ENCODE results near the gene ADCY2. TPM values are rescaled to one million over a fixed set of nuclear protein-coding genes. Genes with fewer than 3 reads are reported as not detected.

Gene ADCY2
- total RNA-seq, 2 experiments from 2014 or later, result not detected

GRCh38 chr5:7467179-7467578 is 71.2 kb downstream of the ADCY2 start:
- Mint-ChIP-seq H3K27me3 (ENCODE audit: low read depth) (no peaks in the 10 kb centered on the region), H3K27ac (no peak overlapping the region), H3K36me3 (ENCODE audit: low read depth) (no peaks in the 10 kb centered on the region), H3K9me3 (peaks cover 10% of the 10 kb centered on the region), H3K4me3 (no peak overlapping the region), H3K4me1 (ENCODE audit: low read depth) (no peaks in the 10 kb centered on the region)
- intact Hi-C loops (cut with micrococcal nuclease), result no loop called here
- CTCF ChIA-PET, result no interaction called here
- DNase-seq, result no peak

GRCh38 chr5:7468742-7469141 is 72.8 kb downstream of the ADCY2 start:
- intact Hi-C loops (cut with micrococcal nuclease), result no loop called here
- H3K27ac Mint-ChIP-seq, result no peak overlapping the region
- no peaks in the 10 kb centered on the region for H3K36me3 Mint-ChIP-seq (ENCODE audit: low read depth)
- peaks cover 11% of the 10 kb centered on the region for H3K9me3 Mint-ChIP-seq
- CTCF ChIA-PET, result no interaction called here
- H3K4me3 Mint-ChIP-seq, result no peak overlapping the region
- no peak for DNase-seq
- H3K4me1 Mint-ChIP-seq (ENCODE audit: low read depth), result no peaks in the 10 kb centered on the region
- H3K27me3 Mint-ChIP-seq (ENCODE audit: low read depth), result no peaks in the 10 kb centered on the region

GRCh38 chr5:7471710-7472109 is 75.8 kb downstream of the ADCY2 start:
- intact Hi-C loops (cut with micrococcal nuclease), result no loop called here
- Mint-ChIP-seq H3K9me3 (peaks cover 8% of the 10 kb centered on the region), H3K36me3 (ENCODE audit: low read depth) (no peaks in the 10 kb centered on the region), H3K4me3 (no peak overlapping the region), H3K4me1 (ENCODE audit: low read depth) (no peaks in the 10 kb centered on the region), H3K27ac (no peak overlapping the region), H3K27me3 (ENCODE audit: low read depth) (no peaks in the 10 kb centered on the region)
- no peak for DNase-seq
- CTCF ChIA-PET, result interaction anchor here (0.7 kb wide), 1 partner anchor 419 kb away, joined by 3 read pairs; no protein-coding TSS in a partner anchor

- Mint-ChIP-seq H3K27me3 (ENCODE audit: low read depth) (no peaks in the 10 kb centered on the region), H3K36me3 (ENCODE audit: low read depth) (no peaks in the 10 kb centered on the region), H3K27ac (no peak overlapping the region), H3K9me3 (peaks cover 8% of the 10 kb centered on the region), H3K4me3 (no peak overlapping the region), H3K4me1 (ENCODE audit: low read depth) (no peaks in the 10 kb centered on the region)
- intact Hi-C loops (cut with micrococcal nuclease), result no loop called here
- no peak for DNase-seq
- CTCF ChIA-PET, result no interaction called here
Observed at GRCh38 chr5:7473115-7473514, 77.2 kb downstream of the ADCY2 start.

- no peak overlapping the region for H3K27ac Mint-ChIP-seq
- peaks cover 8% of the 10 kb centered on the region for H3K9me3 Mint-ChIP-seq
- H3K4me1 Mint-ChIP-seq (ENCODE audit: low read depth), result no peaks in the 10 kb centered on the region
- H3K36me3 Mint-ChIP-seq (ENCODE audit: low read depth), result no peaks in the 10 kb centered on the region
- H3K4me3 Mint-ChIP-seq, result no peak overlapping the region
- DNase-seq, result no peak
- CTCF ChIA-PET, result no interaction called here
- no peaks in the 10 kb centered on the region for H3K27me3 Mint-ChIP-seq (ENCODE audit: low read depth)
- intact Hi-C loops (cut with micrococcal nuclease), result no loop called here
Observed at GRCh38 chr5:7473668-7474215, 77.8 kb downstream of the ADCY2 start.

DNA sequence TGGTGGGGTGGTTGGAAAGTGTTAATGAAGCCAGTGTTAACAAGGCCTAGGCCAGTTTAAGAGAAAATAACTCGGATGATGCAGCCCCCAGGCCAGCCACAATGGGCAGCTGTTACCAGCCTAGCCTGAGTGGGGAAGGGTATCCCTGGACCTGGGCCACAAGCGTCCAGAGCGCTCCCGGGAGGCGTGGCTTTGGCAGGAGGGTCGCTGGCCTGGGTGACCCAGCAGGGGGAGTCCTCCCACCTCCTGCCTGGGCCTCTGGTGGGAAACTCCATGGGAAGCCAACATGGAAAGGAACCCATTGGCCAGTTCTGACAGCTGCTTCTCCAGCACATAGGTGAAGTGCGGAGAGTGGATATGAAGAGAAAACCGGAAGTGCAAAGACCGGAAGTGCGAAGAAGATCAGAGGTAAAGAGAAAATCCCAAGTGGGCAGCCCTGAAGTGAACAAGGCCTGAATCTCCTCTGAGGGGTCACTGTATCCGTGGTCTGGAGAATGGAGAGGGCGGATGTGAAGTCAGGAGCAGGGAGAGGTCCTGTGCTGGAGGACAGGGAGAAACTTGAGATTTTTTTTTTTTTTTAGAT is 79.0 kb downstream of the ADCY2 start:
- H3K9me3 Mint-ChIP-seq, result peaks cover 8% of the 10 kb centered on the region
- CTCF ChIA-PET, result no interaction called here
- no peaks in the 10 kb centered on the region for H3K27me3 Mint-ChIP-seq (ENCODE audit: low read depth)
- H3K36me3 Mint-ChIP-seq (ENCODE audit: low read depth), result no peaks in the 10 kb centered on the region
- no peaks in the 10 kb centered on the region for H3K4me1 Mint-ChIP-seq (ENCODE audit: low read depth)
- intact Hi-C loops (cut with micrococcal nuclease), result no loop called here
- no peak for DNase-seq
- no peak overlapping the region for H3K4me3 Mint-ChIP-seq
- H3K27ac Mint-ChIP-seq, result no peak overlapping the region

DNA sequence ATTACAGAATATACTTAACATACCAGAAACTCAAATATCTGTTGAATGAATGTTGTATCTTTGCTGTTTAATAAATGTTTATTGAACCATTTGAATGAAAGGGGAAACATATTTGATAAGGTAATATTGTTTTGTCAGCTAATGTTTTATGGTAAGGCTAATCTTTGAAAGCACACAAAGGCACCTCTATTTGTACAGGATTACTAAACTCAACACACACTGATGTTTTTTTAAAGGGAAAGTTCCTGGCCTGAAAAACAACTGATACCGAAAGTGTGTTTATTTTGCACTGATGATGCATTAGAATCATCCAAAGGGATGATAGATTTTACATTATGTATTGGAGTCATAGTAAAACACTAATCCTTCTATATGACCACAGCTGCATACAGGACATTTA is 82.5 kb downstream of the ADCY2 start:
- intact Hi-C loops (cut with micrococcal nuclease), result no loop called here
- Mint-ChIP-seq H3K27ac (no peak overlapping the region), H3K4me3 (no peak overlapping the region), H3K27me3 (ENCODE audit: low read depth) (no peaks in the 10 kb centered on the region), H3K4me1 (ENCODE audit: low read depth) (no peaks in the 10 kb centered on the region), H3K36me3 (ENCODE audit: low read depth) (no peaks in the 10 kb centered on the region), H3K9me3 (no peaks in the 10 kb centered on the region)
- CTCF ChIA-PET, result interaction anchor here (0.6 kb wide), 1 partner anchor 582 kb away, joined by 3 read pairs; no protein-coding TSS in a partner anchor
- no peak for DNase-seq

DNA sequence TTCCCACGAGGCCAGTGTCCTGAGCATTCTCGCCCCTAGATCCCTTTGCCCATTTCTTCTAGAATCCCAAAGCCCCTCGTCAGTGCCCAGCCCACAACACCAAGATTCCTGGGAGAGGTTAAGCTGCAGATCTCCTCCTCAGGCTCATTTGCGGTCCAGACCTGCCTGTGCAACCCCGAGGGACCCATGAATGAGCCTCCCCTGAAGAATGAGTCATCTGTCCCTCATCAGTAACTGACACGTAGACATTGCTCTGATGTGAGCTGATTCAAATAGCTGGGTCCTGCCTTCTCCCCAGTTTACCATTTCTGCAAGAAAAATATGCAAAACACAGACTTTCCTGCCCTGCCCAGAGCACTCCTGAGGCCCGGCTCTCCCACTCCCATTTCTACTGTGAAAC is 92.8 kb downstream of the ADCY2 start:
- intact Hi-C loops (cut with micrococcal nuclease), result no loop called here
- Mint-ChIP-seq H3K27me3 (ENCODE audit: low read depth) (peaks cover 1% of the 10 kb centered on the region), H3K9me3 (peaks cover 11% of the 10 kb centered on the region), H3K36me3 (ENCODE audit: low read depth) (no peaks in the 10 kb centered on the region), H3K4me3 (no peak overlapping the region), H3K27ac (no peak overlapping the region), H3K4me1 (ENCODE audit: low read depth) (no peaks in the 10 kb centered on the region)
- DNase-seq, result no peak
- CTCF ChIA-PET, result no interaction called here

DNA sequence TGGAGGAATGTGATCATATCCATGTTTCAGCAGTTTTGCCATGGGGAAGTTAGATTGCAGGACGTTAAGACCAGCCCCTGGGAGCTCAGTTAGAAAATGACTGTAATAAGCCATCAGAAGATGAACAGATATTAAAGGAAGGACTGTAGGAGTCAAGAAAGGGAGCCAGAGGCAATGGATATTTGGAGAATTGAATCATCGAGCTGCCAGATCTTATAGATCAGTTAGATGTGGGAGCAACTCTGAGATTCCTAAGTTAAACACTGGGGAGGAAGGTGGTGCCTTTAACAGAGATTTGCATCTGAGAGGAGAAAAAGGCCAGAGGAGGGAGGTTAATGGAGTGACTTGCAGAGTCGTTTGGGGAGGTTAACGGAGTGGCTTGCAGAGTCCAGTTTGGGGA is 96.4 kb downstream of the ADCY2 start:
- H3K9me3 Mint-ChIP-seq, result peaks cover 12% of the 10 kb centered on the region
- H3K4me3 Mint-ChIP-seq, result no peak overlapping the region
- H3K27ac Mint-ChIP-seq, result no peak overlapping the region
- CTCF ChIA-PET, result no interaction called here
- no peaks in the 10 kb centered on the region for H3K36me3 Mint-ChIP-seq (ENCODE audit: low read depth)
- intact Hi-C loops (cut with micrococcal nuclease), result no loop called here
- H3K27me3 Mint-ChIP-seq (ENCODE audit: low read depth), result no peaks in the 10 kb centered on the region
- no peaks in the 10 kb centered on the region for H3K4me1 Mint-ChIP-seq (ENCODE audit: low read depth)
- no peak for DNase-seq

DNA sequence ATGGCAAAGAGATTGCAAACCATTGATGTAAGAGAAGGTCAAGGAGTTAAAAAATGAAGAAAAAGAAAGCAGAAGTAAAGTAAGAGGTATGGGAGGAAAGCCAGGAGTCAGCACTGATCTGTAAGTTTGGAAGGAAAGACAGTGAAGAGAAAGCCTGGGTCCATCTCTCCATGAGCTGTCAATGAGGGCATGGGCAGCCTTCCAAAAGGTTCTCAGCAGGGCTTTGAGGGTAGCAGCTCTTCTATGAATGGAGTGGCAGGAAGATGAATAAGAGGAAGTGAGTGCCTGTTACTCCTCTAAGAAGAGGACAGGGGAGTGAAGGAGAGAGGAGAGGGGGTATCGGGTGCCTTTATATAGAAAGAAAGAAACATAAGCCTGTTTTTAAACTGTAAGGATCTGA is 97.1 kb downstream of the ADCY2 start:
- CTCF ChIA-PET, result no interaction called here
- Mint-ChIP-seq H3K9me3 (peaks cover 12% of the 10 kb centered on the region), H3K27me3 (ENCODE audit: low read depth) (no peaks in the 10 kb centered on the region), H3K4me3 (no peak overlapping the region), H3K36me3 (ENCODE audit: low read depth) (no peaks in the 10 kb centered on the region), H3K27ac (no peak overlapping the region), H3K4me1 (ENCODE audit: low read depth) (no peaks in the 10 kb centered on the region)
- no peak for DNase-seq
- intact Hi-C loops (cut with micrococcal nuclease), result no loop called here

GRCh38 chr5:7493622-7494021 is 97.7 kb downstream of the ADCY2 start:
- Mint-ChIP-seq H3K36me3 (ENCODE audit: low read depth) (no peaks in the 10 kb centered on the region), H3K27ac (no peak overlapping the region), H3K9me3 (peaks cover 9% of the 10 kb centered on the region), H3K4me1 (ENCODE audit: low read depth) (no peaks in the 10 kb centered on the region), H3K27me3 (ENCODE audit: low read depth) (no peaks in the 10 kb centered on the region), H3K4me3 (no peak overlapping the region)
- CTCF ChIA-PET, result no interaction called here
- no peak for DNase-seq
- intact Hi-C loops (cut with micrococcal nuclease), result no loop called here

GRCh38 chr5:7494481-7495130 is 98.7 kb downstream of the ADCY2 start:
- no peak for DNase-seq
- Mint-ChIP-seq H3K27ac (no peak overlapping the region), H3K4me3 (no peak overlapping the region), H3K27me3 (ENCODE audit: low read depth) (no peaks in the 10 kb centered on the region), H3K4me1 (ENCODE audit: low read depth) (no peaks in the 10 kb centered on the region), H3K9me3 (peaks cover 4% of the 10 kb centered on the region), H3K36me3 (ENCODE audit: low read depth) (no peaks in the 10 kb centered on the region)
- intact Hi-C loops (cut with micrococcal nuclease), result no loop called here
- CTCF ChIA-PET, result interaction anchor here (0.6 kb wide), 1 partner anchor 28 kb away, joined by 3 read pairs; no protein-coding TSS in a partner anchor

- no peak for DNase-seq
- Mint-ChIP-seq H3K36me3 (ENCODE audit: low read depth) (no peaks in the 10 kb centered on the region), H3K9me3 (peaks cover 1% of the 10 kb centered on the region), H3K4me3 (no peak overlapping the region), H3K27me3 (ENCODE audit: low read depth) (no peaks in the 10 kb centered on the region), H3K27ac (no peak overlapping the region), H3K4me1 (ENCODE audit: low read depth) (no peaks in the 10 kb centered on the region)
- intact Hi-C loops (cut with micrococcal nuclease), result no loop called here
- CTCF ChIA-PET, result no interaction called here
Observed at GRCh38 chr5:7495131-7495517, 99.2 kb downstream of the ADCY2 start.
